K562 (cell line): ENCODE results near the gene HAUS2. TPM values are rescaled to one million over a fixed set of nuclear protein-coding genes. Genes with fewer than 3 reads are reported as not detected.

Source experiments
- ATAC-seq: fragments of 200-7000 bp; cut with Tn5 transposase; 3 replicates; pipeline ENCODE4 v1.9.1; 2020; ENCODE audit warnings: moderate library complexity
- BruUV-seq: library from RNA; stranded (reverse); fragments of 400-500 nt; replicated peaks from 2 replicates; lab custom pipeline; 2021; lab: Mats Ljungman, UMichigan
- CTCF ChIA-PET: fragments of 300-600 bp; formaldehyde crosslinking; extraction: SDS; loops from one replicate; lab custom pipeline; 2021; ENCODE audit warnings: low intra/inter-chr PET ratio; lab: Yijun Ruan, JAX
- POLR2A ChIA-PET: fragments of 300-600, 350-650 bp; sonication (Branson Sonifier 250); formaldehyde crosslinking; extraction: SDS; loops from one replicate; lab custom pipeline; 2021; ENCODE audit warnings: antibody characterized with exemption, inconsistent platforms; lab: Yijun Ruan, JAX
- DNase-seq, 4 experiments: peaks; one replicate each; pipeline versions ENCODE4 v3.0.0 to v3.0.0-alpha.2; 2011 to 2018; ENCODE audit warnings: low spot score in 3 of 4, mixed read lengths in 3 of 4; ENCODE audit errors: extremely low read depth in 1 of 4
- FAIRE-seq: peaks from 2 replicates; lab custom pipeline; 2011; peaks lifted over from hg19 to GRCh38; lab: Jason Lieb, UNC
- H2AFZ ChIP-seq: 2 replicates; pipeline ENCODE4 v1.6.0; 2011; ENCODE audit warnings: low read depth, low read length, control low read depth, inconsistent platforms
- H3K27ac ChIP-seq: fragments of 200-600 bp; 3 replicates; pipeline ENCODE4 v1.8.0; 2011; ENCODE audit warnings: low read depth, mild to moderate bottlenecking, control low read depth, inconsistent platforms, low read length, moderate library complexity, mixed read lengths; ENCODE audit errors: extremely low read depth
- H3K27me3 ChIP-seq, 2 experiments: fragments of 300-600 bp in 1 of 2; 2 replicates in 1 of 2; 3 replicates in 1 of 2; pipeline versions ENCODE4 v1.6.0 to v1.8.0; 2011; ENCODE audit warnings: inconsistent platforms in 2 of 2, low read length in 2 of 2, mild to moderate bottlenecking in 1 of 2, mixed read lengths in 1 of 2, moderate library complexity in 1 of 2; ENCODE audit not compliant: control insufficient read depth in 2 of 2, insufficient read depth in 2 of 2
- H3K36me3 ChIP-seq: fragments of 300-600 bp; 3 replicates; pipeline ENCODE4 v1.8.0; 2011; ENCODE audit warnings: mild to moderate bottlenecking, low read length, inconsistent platforms; ENCODE audit not compliant: control insufficient read depth, insufficient read depth
- H3K4me1 ChIP-seq, 2 experiments: fragments of 200-600 bp in 1 of 2; replicated peaks in 1 of 2; 2 replicates in 1 of 2; 3 replicates in 1 of 2; pipeline versions ENCODE4 v1.5.1 to v1.8.0; 2011; ENCODE audit warnings: inconsistent platforms in 2 of 2, low read length in 2 of 2, mild to moderate bottlenecking in 1 of 2, mixed read lengths in 1 of 2, moderate library complexity in 1 of 2; ENCODE audit not compliant: control insufficient read depth in 2 of 2, insufficient read depth in 2 of 2
- H3K4me2 ChIP-seq: 2 replicates; pipeline ENCODE4 v1.6.1; 2011; ENCODE audit warnings: low read length, control low read depth, inconsistent platforms, mixed read lengths; ENCODE audit not compliant: insufficient read depth
- H3K4me3 ChIP-seq: fragments of 200-600 bp; sonication (generic), shearing (Covaris generic); 2 replicates; pipeline ENCODE4 v1.5.1; 2016; ENCODE audit warnings: control low read depth, inconsistent platforms
- H3K79me2 ChIP-seq: fragments of 200-600 bp; 3 replicates; pipeline ENCODE4 v1.8.0; 2011; ENCODE audit warnings: low read length, inconsistent platforms; ENCODE audit not compliant: control insufficient read depth, insufficient read depth
- H3K9ac ChIP-seq, 2 experiments: 2 replicates each; pipeline versions ENCODE4 v1.6.0 to v1.6.1; 2011; ENCODE audit warnings: low read depth in 2 of 2, low read length in 2 of 2, control low read depth in 1 of 2, inconsistent platforms in 1 of 2, mild to moderate bottlenecking in 1 of 2, mixed read lengths in 1 of 2; ENCODE audit not compliant: insufficient read depth in 1 of 2
- H3K9me1 ChIP-seq: one replicate; pipeline ENCODE4 v1.6.0; 2011; ENCODE audit warnings: inconsistent platforms, mild to moderate bottlenecking, low read length, moderate library complexity; ENCODE audit not compliant: control insufficient read depth, insufficient read depth
- H3K9me3 ChIP-seq: replicated peaks from 2 replicates; pipeline ENCODE4 v1.5.1; 2011; ENCODE audit warnings: low read depth, low read length, inconsistent platforms; ENCODE audit not compliant: control insufficient read depth, insufficient read depth
- H4K20me1 ChIP-seq: replicated peaks from 2 replicates; pipeline ENCODE4 v1.6.1; 2011; ENCODE audit warnings: low read length, inconsistent platforms, mixed read lengths; ENCODE audit not compliant: control insufficient read depth, insufficient read depth
- CHAMP1 ChIP-seq: fragments of 450-650 bp; IDR thresholded peaks from 2 replicates; pipeline ENCODE4 v1.6.1; 2016; ENCODE audit warnings: mild to moderate bottlenecking
- KAT7 ChIP-seq: sonication (generic); formaldehyde crosslinking; IDR thresholded peaks from 2 replicates; pipeline ENCODE4 v1.8.0; 2022; ENCODE audit warnings: missing genetic modification reagents, mild to moderate bottlenecking, borderline replicate concordance
- LCOR ChIP-seq: sonication (generic); formaldehyde crosslinking; IDR thresholded peaks from 2 replicates; pipeline ENCODE4 v1.8.0; 2022; ENCODE audit warnings: mild to moderate bottlenecking, missing genetic modification reagents
- MAZ ChIP-seq, 2 experiments: fragments of 450-650 bp in 1 of 2; sonication (generic) in 1 of 2; formaldehyde crosslinking; IDR thresholded peaks in 1 of 2; conservative IDR thresholded peaks in 1 of 2; 2 replicates each; pipeline versions ENCODE4 v1.4.0 to v1.5.0; 2020; ENCODE audit warnings: mild to moderate bottlenecking in 1 of 2, missing genetic modification reagents in 1 of 2
- NCOA4 ChIP-seq: fragments of 450-650 bp; IDR thresholded peaks from 2 replicates; pipeline ENCODE4 v1.6.1; 2018; ENCODE audit warnings: mild to moderate bottlenecking; ENCODE audit not compliant: partially characterized antibody
- RHOXF2B ChIP-seq: fragments of 250-450 bp; sonication (Bioruptor Pico); conservative IDR thresholded peaks from 2 replicates; pipeline ENCODE4 v1.5.1; 2021
- ZNF232 ChIP-seq: sonication (generic); formaldehyde crosslinking; IDR thresholded peaks from 2 replicates; pipeline ENCODE4 v1.8.0; 2022; ENCODE audit warnings: mild to moderate bottlenecking, missing genetic modification reagents
- ZNF282 ChIP-seq: sonication (generic); formaldehyde crosslinking; IDR thresholded peaks from 2 replicates; pipeline ENCODE4 v1.8.1; 2023; ENCODE audit warnings: missing genetic modification reagents
- ZZZ3 ChIP-seq: fragments of 450-650 bp; IDR thresholded peaks from 2 replicates; pipeline ENCODE4 v1.6.1; 2016; ENCODE audit warnings: antibody characterized with exemption, mild to moderate bottlenecking, moderate library complexity
- WGBS: fragments of 100-300 bp; shearing (Covaris generic); methylation state at CpG from one replicate; pipeline ENCODE4 v1.1.6; 2016; ENCODE audit warnings: low coverage, mixed read lengths; ENCODE audit not compliant: insufficient coverage; ENCODE audit errors: missing lambda C conversion rate; 5-methylcytosine and 5-hydroxymethylcytosine counted together
- in situ Hi-C: fragments of 300-500 bp; cut with MboI; formaldehyde crosslinking; loops from 4 replicates; pipeline ENCODE4 v1.15.0; 2018; ENCODE audit warnings: inconsistent platforms, mixed read lengths
- intact Hi-C: fragments of 100-400 bp; cut with micrococcal nuclease; formaldehyde crosslinking; loops from 2 replicates; pipeline ENCODE4 v1.14.2; 2022
- polyA plus RNA-seq, 8 experiments: library from polyadenylated mRNA; depleted of rRNA in 4 of 8; stranded (reverse) in 5 of 8; unstranded in 3 of 8; fragments of >200 nt; fragmentation: Nextera tagmentation in 2 of 8; fragmentation: Illumina TruSeq in 1 of 8; extraction: Ambion mirVana in 2 of 8; extraction: Trizol in 1 of 8; gene quantifications; 2 replicates each; pipeline versions ENCODE4 v1.2.1 to v1.2.3, GENCODE V29; 2011 to 2014; ENCODE audit warnings: inconsistent platforms in 1 of 8, missing spikeins in 1 of 8
- total RNA-seq, 7 experiments: library from RNA; depleted of rRNA in 6 of 7; stranded (reverse); fragments of >200 nt in 6 of 7; fragmentation: Illumina TruSeq in 2 of 7; extraction: Trizol in 2 of 7; gene quantifications; 2 replicates each; pipeline versions ENCODE4 v1.2.1 to v1.2.3, GENCODE V29; 2011 to 2021; ENCODE audit warnings: low replicate concordance in 1 of 7
- TF ChIP-seq, protein P1 (sequence below): IDR thresholded peaks from 2 replicates; pipeline ENCODE4 v1.6.1; 2011; ENCODE audit not compliant: insufficient read length; ENCODE audit errors: extremely low read depth
- TF ChIP-seq, protein P2 (sequence below): fragments of 250-450 bp; sonication (Bioruptor Pico); IDR thresholded peaks from 2 replicates; pipeline ENCODE4 v1.8.0; 2022; ENCODE audit warnings: moderate library complexity, mild to moderate bottlenecking, inconsistent platforms

HAUS2 gene
- total and polyA plus RNA-seq, 9 of the 15 experiments (the other 6 are each of a cell fraction or from before 2014, with no cell fraction given), result 30.6 to 64.9 (median 54.1) TPM

DNA sequence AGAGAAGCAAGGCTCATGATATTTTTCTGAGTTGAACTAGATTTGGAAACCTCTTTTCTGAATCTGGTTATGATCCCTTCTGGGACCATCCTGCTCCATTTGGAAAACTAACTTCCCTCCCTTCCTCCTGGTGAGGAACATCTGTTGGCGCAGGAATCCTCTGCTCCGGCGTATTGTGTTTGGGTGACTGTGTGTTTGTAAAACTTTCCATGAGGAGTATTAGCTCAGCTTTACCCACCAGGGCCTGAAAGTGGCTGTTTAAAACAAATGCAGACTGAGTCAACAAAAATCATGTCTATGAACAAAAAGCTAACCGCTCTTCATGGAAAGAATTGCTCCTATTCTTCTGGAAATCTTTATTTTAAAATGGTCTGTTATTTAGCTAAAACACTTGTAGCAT lies 44.5 kb downstream of the HAUS2 start:
- Histone ChIP-seq H3K79me2 (no peaks in the 10 kb centered on the region), H3K27me3 (no peaks in the 10 kb centered on the region)
- TF ChIP-seq NCOA4 (no peak), ZNF232 (no peak), LCOR (CRISPR knock-in tag) (no peak), ZNF282 (no peak), KAT7 (CRISPR knock-in tag) (no peak), CHAMP1 (no peak), ZZZ3 (no peak), MAZ (CRISPR knock-in tag; conservative IDR thresholded peaks at IDR 0.05 in 1 of 2, IDR thresholded peaks at IDR 0.05 in 1 of 2) (no peak), RHOXF2B (no peak)
- TF ChIP-seq, protein P1, sequence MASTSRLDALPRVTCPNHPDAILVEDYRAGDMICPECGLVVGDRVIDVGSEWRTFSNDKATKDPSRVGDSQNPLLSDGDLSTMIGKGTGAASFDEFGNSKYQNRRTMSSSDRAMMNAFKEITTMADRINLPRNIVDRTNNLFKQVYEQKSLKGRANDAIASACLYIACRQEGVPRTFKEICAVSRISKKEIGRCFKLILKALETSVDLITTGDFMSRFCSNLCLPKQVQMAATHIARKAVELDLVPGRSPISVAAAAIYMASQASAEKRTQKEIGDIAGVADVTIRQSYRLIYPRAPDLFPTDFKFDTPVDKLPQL, result no peak
- TF ChIP-seq, protein P2, sequence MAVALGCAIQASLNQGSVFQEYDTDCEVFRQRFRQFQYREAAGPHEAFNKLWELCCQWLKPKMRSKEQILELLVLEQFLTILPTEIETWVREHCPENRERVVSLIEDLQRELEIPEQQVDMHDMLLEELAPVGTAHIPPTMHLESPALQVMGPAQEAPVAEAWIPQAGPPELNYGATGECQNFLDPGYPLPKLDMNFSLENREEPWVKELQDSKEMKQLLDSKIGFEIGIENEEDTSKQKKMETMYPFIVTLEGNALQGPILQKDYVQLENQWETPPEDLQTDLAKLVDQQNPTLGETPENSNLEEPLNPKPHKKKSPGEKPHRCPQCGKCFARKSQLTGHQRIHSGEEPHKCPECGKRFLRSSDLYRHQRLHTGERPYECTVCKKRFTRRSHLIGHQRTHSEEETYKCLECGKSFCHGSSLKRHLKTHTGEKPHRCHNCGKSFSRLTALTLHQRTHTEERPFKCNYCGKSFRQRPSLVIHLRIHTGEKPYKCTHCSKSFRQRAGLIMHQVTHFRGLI, result no peak
- TF ChIP-seq, all 486 proteins: peak for 0
- in situ Hi-C loops, result no loop called here
- Histone ChIP-seq H3K4me2 (no peak overlapping the region), H2AFZ (no peak overlapping the region), H3K9ac (no peak overlapping the region), H3K9me3 (no peaks in the 10 kb centered on the region), H3K9me1 (no peaks in the 10 kb centered on the region), H3K27ac (no peak overlapping the region), H3K36me3 (no peaks in the 10 kb centered on the region), H3K4me3 (no peak overlapping the region), H3K4me1 (peaks cover 5 to 14% of the 10 kb centered on the region in 2 experiments; a peak in 4 of 5 replicates), H4K20me1 (no peaks in the 10 kb centered on the region)
- DNase-seq (no peak), ATAC-seq (no peak), FAIRE-seq (no peak)
- ChIA-PET CTCF (no interaction called here), POLR2A (interaction anchor here (0.6 to 2.0 kb wide), 3 partner anchors 11 to 144 kb away, joined by 3 to 5 read pairs (median 4); partner anchors contain the start of gene CDAN1)
- WGBS, result 98% methylated on average over 4 of the region's 4 CpGs
- intact Hi-C loops, result no loop called here
- no TSS peak for BruUV-seq
